Peyer's patch (tissue), 4 donors: Measurements from ENCODE around the gene ARHGAP19.

Experiments used
- POLR2A ChIP-seq, 2 donors: fragments of 450-650 bp; IDR thresholded peaks; one replicate each; pipeline ENCODE4 v1.5.1; 2017; ENCODE audit warnings: antibody characterized with exemption in 2 of 2, mild to moderate bottlenecking in 2 of 2, moderate library complexity in 2 of 2
- TF ChIP-seq, protein P1 (sequence below), 6 experiments: fragments of 450-650 bp in 4 of 6; fragments of 200-600 bp in 2 of 6; sonication (generic) in 1 of 6; IDR thresholded peaks; one replicate each; pipeline ENCODE4 v1.5.1; 2017 to 2019; ENCODE audit warnings: antibody characterized with exemption in 6 of 6, mild to moderate bottlenecking in 3 of 6, moderate library complexity in 1 of 6

DNA sequence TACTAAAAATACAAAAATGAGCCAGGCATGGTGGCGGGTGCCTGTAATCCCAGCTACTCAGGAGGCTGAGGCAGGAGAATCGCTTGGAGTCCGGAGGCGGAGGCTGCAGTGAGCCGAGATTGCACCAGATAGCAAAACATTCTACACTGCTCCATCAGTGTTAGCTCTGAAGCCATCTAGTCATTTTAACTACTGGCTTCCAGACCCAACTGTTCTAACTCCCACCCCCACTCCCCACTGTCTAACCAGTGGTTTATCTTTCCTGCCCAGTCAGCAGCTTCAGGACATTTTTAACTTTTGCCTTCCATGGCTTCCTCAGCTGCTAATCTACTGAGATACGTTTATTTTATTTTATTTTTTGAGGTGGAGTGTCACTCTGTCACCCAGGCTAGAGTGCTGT is 20.5 kb upstream of the ARHGAP19 start:
- TF ChIP-seq, protein P1, sequence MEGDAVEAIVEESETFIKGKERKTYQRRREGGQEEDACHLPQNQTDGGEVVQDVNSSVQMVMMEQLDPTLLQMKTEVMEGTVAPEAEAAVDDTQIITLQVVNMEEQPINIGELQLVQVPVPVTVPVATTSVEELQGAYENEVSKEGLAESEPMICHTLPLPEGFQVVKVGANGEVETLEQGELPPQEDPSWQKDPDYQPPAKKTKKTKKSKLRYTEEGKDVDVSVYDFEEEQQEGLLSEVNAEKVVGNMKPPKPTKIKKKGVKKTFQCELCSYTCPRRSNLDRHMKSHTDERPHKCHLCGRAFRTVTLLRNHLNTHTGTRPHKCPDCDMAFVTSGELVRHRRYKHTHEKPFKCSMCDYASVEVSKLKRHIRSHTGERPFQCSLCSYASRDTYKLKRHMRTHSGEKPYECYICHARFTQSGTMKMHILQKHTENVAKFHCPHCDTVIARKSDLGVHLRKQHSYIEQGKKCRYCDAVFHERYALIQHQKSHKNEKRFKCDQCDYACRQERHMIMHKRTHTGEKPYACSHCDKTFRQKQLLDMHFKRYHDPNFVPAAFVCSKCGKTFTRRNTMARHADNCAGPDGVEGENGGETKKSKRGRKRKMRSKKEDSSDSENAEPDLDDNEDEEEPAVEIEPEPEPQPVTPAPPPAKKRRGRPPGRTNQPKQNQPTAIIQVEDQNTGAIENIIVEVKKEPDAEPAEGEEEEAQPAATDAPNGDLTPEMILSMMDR (IDR thresholded peaks at IDR 0.05) = no peak
- TF ChIP-seq POLR2A (IDR thresholded peaks at IDR 0.05) = no peak
